ENCODE measurements around the gene CYSRT1. TPM values are rescaled to one million over a fixed set of nuclear protein-coding genes. Genes with fewer than 3 reads are reported as not detected.

CYSRT1 gene
- polyA plus RNA-seq, 3 donors, result 0.17 TPM; not detected in 2

GRCh38 chr9:137219757-137220316 is 5.1 kb upstream of the CYSRT1 start:
- Mint-ChIP-seq H3K27me3 (ENCODE audit: low read depth in 3 of 3) (peaks cover 3 to 22% (median 14%) of the 10 kb centered on the region in 3 donors), H3K27ac (peak overlapping the region in 1 of 7 donors; percentile 42)

More at GRCh38 chr9:137219757-137220316, 5.1 kb upstream of the CYSRT1 start:
- Histone ChIP-seq H3K4me3 (replicated peaks in 1 of 3; ENCODE audit: low read depth in 2 of 3, low read length in 3 of 3) (no peak overlapping the region), H2AFZ (ENCODE audit: insufficient read depth, low read depth, low read length, poor library complexity, severe bottlenecking) (no peak overlapping the region), H3K79me2 (ENCODE audit: insufficient read depth, low read length) (no peaks in the 10 kb centered on the region), H4K20me1 (ENCODE audit: insufficient read depth, low read length) (no peaks in the 10 kb centered on the region), H3K4me1 (ENCODE audit: control insufficient read depth in 1 of 2, insufficient read depth in 2 of 2, low read length in 2 of 2) (peaks cover 27 to 48% of the 10 kb centered on the region in 2 donors), H3K36me3 (replicated peaks in 1 of 2; ENCODE audit: control insufficient read depth in 1 of 2, insufficient read depth in 2 of 2, low read length in 2 of 2) (peaks cover 16 to 19% of the 10 kb centered on the region in 2 donors), H3K4me2 (replicated peaks; ENCODE audit: extremely low read depth, low read length, poor library complexity, severe bottlenecking) (no peak overlapping the region), H3K9me3 (replicated peaks in 1 of 2; ENCODE audit: control insufficient read depth in 1 of 2, insufficient read depth in 1 of 2, low read length in 2 of 2) (no peaks in the 10 kb centered on the region), H3K27ac (ENCODE audit: low read depth in 1 of 2, low read length in 2 of 2) (no peak overlapping the region), H3K27me3 (ENCODE audit: control insufficient read depth in 2 of 2, insufficient read depth in 2 of 2, low read length in 2 of 2) (peaks cover 0 to 14% of the 10 kb centered on the region in 2 donors), H3K9ac (ENCODE audit: insufficient read depth, low read length, poor library complexity, severe bottlenecking) (no peak overlapping the region)
- H3K4me1 Mint-ChIP-seq, result peaks cover 19% of the 10 kb centered on the region
- no peak for TF ChIP-seq CTCF (IDR thresholded peaks at IDR 0.05)
- DNase-seq, result no peak
- WGBS (ENCODE audit: insufficient coverage), result 95% methylated on average over 9 of the region's 10 CpGs
- H3K4me3 Mint-ChIP-seq, result no peak overlapping the region
- intact Hi-C loops (cut with micrococcal nuclease), result loop anchor here in 1 of 2 donors (5.0 kb wide), 1 partner anchor 93 kb away; no protein-coding TSS in a partner anchor
- no peaks in the 10 kb centered on the region for H3K9me3 Mint-ChIP-seq
- H3K36me3 Mint-ChIP-seq, result peaks cover 10 to 16% of the 10 kb centered on the region in 2 donors
